T follicular helper cell (primary cell): ENCODE results near the gene TCF4.

Source experiments
- DNase-seq: peaks from one replicate; pipeline ENCODE4 v3.0.0-alpha.2; 2020; ENCODE audit warnings: low read depth
- total RNA-seq, 2 experiments: gene quantifications; one replicate each; lab custom pipeline; 2026; lab: John Stamatoyannopoulos, UW

TCF4 gene
- 0.12 to 0.17 reads per million in 2 experiments for total RNA-seq

- no peak for DNase-seq
Observed at GRCh38 chr18:55588111-55588869, at the start of gene TCF4. Gene TCF4 (minus strand): TSS chr18:55588192. CDS start chr18:55587116, 1,076 bp downstream.

- no peak for DNase-seq
Observed at GRCh38 chr18:55637204-55637603, 49.2 kb upstream of the TCF4 start.

- DNase-seq, result no peak
Observed at GRCh38 chr18:55635439-55635838, 47.4 kb upstream of the TCF4 start.

GRCh38 chr18:55634545-55634944 is 46.6 kb upstream of the TCF4 start:
- DNase-seq, result no peak

DNA sequence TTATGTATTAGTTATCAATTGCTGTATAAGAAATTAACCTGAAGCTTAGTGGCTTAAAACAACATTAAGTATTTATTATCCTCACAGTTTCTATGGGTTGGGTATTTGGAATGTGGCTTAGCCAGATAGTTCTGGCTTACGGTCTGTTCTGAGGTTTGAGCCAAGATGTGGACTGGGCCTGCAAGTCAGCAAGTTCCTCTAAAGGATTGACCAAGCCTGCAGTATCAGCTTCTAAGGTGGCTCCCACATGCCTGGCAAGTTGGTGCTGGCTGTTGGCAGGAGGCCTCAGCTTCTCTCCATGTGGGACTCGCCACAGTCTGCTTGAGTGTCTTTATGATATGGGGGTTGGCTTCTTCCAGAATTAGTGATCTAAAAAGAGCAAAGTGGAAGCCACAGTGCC is 45.0 kb upstream of the TCF4 start:
- no peak for DNase-seq

- DNase-seq, result no peak
Observed at GRCh38 chr18:55629133-55629532, 41.1 kb upstream of the TCF4 start.

DNA sequence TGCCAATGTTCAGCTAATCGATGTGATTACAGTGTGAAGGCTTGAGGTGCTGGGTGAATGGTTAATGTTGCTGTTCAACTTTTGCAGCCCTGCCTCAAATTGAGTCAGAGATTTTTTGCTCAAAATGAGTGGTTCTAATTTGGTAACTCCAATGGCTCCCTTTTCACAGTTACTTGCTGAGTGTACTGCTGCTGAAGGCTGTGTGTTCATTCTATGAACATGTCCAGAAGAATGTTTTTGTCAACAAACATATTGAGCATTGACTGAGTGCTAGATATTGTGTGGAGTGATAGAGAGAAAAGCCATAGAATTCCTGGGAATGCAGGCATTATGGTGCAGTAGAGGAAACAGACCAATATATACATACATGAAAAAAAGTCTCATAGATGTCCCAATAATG is 39.0 kb upstream of the TCF4 start:
- DNase-seq, result no peak

DNA sequence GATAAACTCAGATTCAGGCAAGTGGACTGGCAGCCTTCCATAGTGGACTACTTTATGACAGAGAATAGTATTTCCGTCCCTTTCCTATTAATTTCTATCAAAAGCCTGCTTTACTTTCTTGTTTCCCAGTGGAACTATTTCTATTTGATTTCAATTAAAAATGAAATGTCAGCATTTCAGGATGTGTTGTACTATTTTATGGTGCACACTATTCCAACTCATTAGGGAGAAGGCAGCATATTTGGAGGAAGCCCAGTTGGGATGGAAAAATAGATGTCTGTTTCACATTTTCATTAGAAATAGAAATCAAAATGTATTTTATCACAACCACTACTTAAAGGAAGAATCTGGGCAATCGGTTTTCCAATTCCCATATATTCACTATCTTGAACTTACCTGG is 37.9 kb upstream of the TCF4 start:
- no peak for DNase-seq

- no peak for DNase-seq
Observed at GRCh38 chr18:55623626-55624025, 35.6 kb upstream of the TCF4 start.

- DNase-seq, result no peak
Observed at GRCh38 chr18:55610506-55610905, 22.5 kb upstream of the TCF4 start.

GRCh38 chr18:55609160-55609825 is 21.3 kb upstream of the TCF4 start:
- DNase-seq, result no peak

DNA sequence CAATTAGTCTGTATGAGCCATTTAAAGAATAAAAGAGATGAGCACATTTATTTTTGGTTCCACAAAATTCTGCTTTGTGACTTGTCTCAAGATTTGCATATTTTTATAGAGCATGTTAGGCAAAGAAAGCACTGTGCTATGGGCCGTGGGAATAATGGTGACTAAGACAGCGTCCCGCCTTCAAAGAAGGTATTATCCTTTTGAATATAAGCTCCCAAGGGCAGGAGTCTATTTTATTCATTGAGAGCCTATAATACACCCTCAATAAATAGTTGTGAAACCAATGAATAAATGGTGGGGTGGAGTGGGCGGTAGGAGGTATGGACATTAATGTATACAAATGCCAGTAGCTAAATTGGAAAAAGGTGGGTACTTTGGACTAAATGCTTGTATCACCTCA is 20.5 kb upstream of the TCF4 start:
- no peak for DNase-seq

DNA sequence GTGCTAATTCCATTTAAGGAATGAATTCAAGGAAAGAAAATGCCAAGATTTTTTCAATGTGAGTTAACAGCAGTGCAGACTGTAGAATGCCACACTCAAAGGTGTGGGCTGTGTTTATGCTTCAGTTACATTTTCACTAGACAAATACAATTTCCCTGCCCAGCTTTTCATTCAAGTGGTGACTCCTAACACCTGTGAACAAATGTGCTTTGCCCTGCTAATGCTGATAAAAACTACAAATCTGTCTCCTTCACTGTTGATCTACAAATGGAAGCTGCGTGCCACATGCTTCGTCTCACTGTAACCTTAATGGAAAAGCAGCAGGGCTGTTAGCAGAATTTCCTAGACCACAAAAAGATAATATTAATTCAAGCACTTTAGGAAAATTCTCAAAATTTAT is 19.8 kb upstream of the TCF4 start:
- no peak for DNase-seq

GRCh38 chr18:55605733-55606338 is 17.8 kb upstream of the TCF4 start:
- DNase-seq, result no peak

GRCh38 chr18:55603775-55604174 is 15.8 kb upstream of the TCF4 start:
- no peak for DNase-seq

DNA sequence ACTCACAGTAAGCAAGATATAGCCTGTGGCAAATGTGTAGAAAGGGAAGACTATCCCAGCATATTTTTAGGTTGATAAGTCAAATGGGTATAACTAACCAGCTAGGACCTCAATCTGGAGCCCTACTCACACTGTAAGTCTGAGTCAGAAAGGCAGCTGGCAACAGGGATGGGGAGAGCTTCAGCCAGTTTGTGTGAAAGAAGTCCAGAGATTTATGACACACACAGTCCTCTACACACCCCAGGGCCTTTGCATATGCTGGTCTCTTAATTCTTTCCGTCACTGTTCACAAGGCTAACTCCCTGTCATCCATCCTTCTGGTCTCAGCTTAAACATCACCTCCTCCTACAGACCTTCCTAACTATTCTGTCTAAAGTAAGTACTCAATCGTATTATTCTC is 5.9 kb upstream of the TCF4 start:
- no peak for DNase-seq

- DNase-seq, result no peak
Observed at GRCh38 chr18:55592572-55592971, 4.6 kb upstream of the TCF4 start.

GRCh38 chr18:55592106-55592505 is 4.1 kb upstream of the TCF4 start:
- DNase-seq, result no peak

- DNase-seq, result peak; percentile 36
Observed at GRCh38 chr18:55589625-55590291, 1.8 kb upstream of the TCF4 start.

DNA sequence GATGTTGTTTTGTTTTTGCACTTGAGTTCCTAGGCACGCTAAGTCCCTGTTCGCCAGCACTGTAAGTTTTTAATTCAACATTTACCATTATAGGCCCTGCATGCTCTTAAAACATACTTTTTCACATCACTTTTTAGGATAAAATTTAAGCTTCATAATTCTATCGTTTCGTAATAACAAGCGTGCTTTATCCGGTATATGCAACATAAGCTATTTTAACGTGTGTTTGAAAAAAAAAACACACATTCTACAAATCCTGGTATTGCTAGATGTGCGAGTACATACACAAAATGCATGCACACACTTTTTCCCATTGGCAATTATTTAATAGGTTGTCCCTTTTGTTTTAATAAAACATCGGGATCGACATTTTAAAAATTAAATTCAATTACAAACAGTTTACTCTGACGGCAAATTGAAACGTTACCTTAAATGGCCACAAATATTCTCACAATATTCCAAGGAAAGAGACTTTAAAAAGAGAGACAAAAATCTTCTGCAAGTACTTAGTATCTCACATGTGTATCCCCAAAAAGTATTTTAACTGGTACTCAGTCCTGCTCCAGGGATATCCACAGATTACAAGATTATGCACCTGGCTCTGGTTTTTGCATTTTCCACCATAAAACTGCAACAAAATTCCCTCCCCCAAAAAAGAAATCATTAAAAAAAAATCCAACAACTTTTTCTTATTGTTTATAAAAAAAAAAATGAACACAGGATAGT is 1.0 kb upstream of the TCF4 start:
- DNase-seq, result no peak

DNA sequence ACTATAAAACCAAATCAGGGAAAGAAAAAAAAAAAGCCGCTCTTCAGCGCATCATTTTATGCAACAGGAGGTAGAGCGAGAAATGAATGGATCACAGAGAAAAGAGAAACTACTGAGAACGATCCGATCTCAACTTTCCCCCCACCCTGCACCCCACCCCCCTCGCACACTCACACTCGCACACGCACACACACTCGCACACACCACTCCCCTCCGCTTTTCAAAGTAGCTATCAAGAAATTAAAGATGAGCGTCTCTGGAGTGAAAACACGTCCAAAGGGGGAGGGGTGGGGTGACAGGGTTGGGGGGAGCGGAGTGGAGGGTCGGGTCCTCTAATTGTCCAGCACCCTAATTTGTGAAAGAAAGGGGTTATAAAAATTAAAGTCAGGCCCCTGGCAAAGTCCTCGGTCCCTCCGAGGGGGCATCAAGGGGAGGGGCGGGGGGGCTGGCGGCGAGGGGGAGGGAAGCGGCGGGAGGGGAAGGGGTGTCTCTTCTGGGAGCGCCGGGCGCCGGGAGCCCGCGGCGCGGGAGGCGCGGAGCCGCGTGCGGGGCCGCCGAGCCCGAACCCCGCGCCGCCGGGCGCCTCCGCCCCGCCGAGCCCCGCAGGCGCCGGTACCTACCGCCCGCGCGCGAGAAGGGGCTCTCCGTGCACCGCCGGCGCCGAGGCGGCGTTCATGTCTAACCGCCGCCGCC is 428 bp downstream of the TCF4 start:
- DNase-seq, result no peak
